GM21825 (cell line): Measurements from ENCODE around the gene MMD.
"Not testable (repeated sequence)": the region's sequence is repeated elsewhere in the genome, so short reads cannot be mapped to it uniquely, and the experiment has no call there.

Experiments used
- ATAC-seq: cut with Tn5 transposase; IDR thresholded peaks from one replicate; pipeline ENCODE4 v1.9.1; 2021; ENCODE audit warnings: mild to moderate bottlenecking, moderate library complexity; ENCODE audit not compliant: unreplicated experiment

Gene MMD

GRCh38 chr17:55444471-55445441 is 23.1 kb upstream of the MMD start:
- peak; percentile 76 for ATAC-seq

GRCh38 chr17:55443904-55444303 is 22.3 kb upstream of the MMD start:
- no peak for ATAC-seq

- no peak for ATAC-seq
Measured at GRCh38 chr17:55442953-55443683, 21.5 kb upstream of the MMD start.

- no peak for ATAC-seq
Measured at GRCh38 chr17:55442462-55442861, 20.8 kb upstream of the MMD start.

- ATAC-seq = no peak
Measured at GRCh38 chr17:55441544-55441943, 19.9 kb upstream of the MMD start.

GRCh38 chr17:55440391-55440790 is 18.8 kb upstream of the MMD start:
- no peak for ATAC-seq

- ATAC-seq = peak; percentile 71
Measured at GRCh38 chr17:55437159-55437605, 15.5 kb upstream of the MMD start.

GRCh38 chr17:55436224-55437158 is 14.9 kb upstream of the MMD start:
- ATAC-seq = peak; percentile 27

- ATAC-seq = no peak
Measured at GRCh38 chr17:55435408-55435807, 13.8 kb upstream of the MMD start.

- ATAC-seq = no peak
Measured at GRCh38 chr17:55434721-55435120, 13.1 kb upstream of the MMD start.

GRCh38 chr17:55433629-55434422 is 12.2 kb upstream of the MMD start:
- ATAC-seq = no peak

- ATAC-seq = no peak
Measured at GRCh38 chr17:55433029-55433628, 11.5 kb upstream of the MMD start.

GRCh38 chr17:55432358-55433028 is 10.9 kb upstream of the MMD start:
- ATAC-seq = no peak

GRCh38 chr17:55431914-55432313 is 10.3 kb upstream of the MMD start:
- ATAC-seq = not testable (repeated sequence)

GRCh38 chr17:55430541-55431288 is 9.1 kb upstream of the MMD start:
- no peak for ATAC-seq

- no peak for ATAC-seq
Measured at GRCh38 chr17:55427587-55427882, 5.9 kb upstream of the MMD start.

- peak; percentile 36 for ATAC-seq
Measured at GRCh38 chr17:55426851-55427586, 5.4 kb upstream of the MMD start.
